Activated T-cell treated with anti-CD3 and anti-CD28 coated beads for 48 hours (primary cell): Measurements from ENCODE around the gene EPB41L5.
"Not testable (repeated sequence)": the region's sequence is repeated elsewhere in the genome, so short reads cannot be mapped to it uniquely, and the experiment has no call there.

Source experiments
- DNase-seq: peaks from one replicate; pipeline ENCODE4 v3.0.0-alpha.2; 2020; ENCODE audit warnings: low read depth

Gene EPB41L5

GRCh38 chr2:120029672-120030640, 17.1 kb downstream of the EPB41L5 start:
- no peak for DNase-seq

DNA sequence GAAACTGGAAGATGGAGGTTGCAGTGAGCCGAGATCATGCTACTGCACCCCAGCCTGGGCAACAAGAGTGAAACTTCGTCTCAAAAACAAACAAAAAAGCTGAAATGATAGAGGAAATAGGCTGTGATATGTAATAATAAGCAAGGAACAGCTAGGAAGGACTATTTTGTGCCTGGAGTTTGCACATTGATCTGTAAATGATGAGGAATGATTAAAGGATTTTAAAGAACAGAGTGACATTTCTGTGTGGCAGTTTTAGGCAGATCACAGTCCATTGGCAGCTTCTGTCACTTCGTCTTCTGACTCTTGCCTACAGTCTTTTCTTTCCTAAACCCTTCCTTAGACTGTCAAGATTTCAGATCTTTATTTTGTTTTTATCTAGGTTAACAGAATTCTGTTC, 19.4 kb downstream of the EPB41L5 start:
- DNase-seq: no peak

DNA sequence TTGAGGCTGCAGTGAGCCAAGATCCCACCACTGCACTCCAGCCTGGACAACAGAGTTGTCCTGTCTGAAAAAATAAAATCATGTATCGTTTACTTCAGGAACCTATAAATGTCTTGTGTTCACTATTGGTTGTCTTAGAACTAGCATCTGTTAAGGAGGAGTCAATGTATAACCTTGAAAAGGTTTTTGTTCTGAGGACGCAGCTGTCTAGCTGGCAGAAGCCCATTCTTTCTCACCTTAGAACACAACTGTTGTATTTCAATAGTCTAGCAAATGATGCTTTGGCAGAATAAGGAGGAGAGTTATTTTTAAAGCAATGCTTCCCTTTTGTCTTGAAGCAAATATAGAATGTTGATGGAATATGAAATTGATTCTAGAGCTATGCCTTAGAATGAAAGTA, 21.1 kb downstream of the EPB41L5 start:
- DNase-seq: no peak

DNA sequence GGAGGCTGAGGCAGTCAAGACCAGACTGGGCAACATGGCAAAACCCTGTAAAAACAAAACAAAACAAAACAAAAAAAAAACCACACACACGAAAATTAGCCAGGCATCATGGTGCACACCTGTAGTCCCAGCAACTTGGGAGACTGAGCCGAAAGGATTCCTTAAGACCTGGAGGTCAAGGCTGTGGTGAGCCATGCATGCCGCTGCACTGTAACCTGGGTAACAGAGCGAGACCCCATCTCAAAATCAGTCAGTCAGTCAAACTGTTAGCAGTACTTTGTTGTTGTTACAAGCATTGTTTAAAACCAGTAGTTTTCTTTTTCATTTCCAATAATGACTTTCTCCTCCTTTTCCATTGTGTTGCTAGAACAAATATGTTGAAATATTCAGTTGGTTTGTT, 21.7 kb downstream of the EPB41L5 start:
- DNase-seq: no peak

- DNase-seq: no peak
Observed at GRCh38 chr2:120036145-120036544, 23.3 kb downstream of the EPB41L5 start.

DNA sequence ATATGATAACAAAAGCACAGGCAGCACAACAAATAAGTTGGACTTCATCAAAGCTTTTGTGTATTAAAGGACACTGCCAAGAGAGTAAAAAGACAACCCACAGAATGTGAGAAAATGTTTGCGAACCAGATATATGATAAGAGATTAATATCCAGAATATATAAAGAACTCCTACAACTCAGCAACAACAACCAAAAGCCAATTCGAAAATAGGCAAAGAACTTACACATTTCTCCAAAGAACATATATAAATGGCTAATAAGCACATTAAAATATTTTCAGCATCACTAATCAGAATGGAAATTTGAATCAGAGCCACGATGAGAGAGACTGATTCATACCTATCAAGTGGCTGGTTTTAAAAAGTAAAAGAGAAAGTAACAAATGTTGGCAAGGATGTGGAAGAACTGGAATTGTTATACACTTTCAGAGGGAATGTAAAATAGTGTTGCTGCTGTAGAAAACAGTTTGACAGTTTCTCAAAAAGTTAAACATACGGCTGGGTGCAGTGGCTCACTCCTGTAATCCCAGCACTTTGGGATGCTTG, 25.2 kb downstream of the EPB41L5 start:
- no peak for DNase-seq

DNA sequence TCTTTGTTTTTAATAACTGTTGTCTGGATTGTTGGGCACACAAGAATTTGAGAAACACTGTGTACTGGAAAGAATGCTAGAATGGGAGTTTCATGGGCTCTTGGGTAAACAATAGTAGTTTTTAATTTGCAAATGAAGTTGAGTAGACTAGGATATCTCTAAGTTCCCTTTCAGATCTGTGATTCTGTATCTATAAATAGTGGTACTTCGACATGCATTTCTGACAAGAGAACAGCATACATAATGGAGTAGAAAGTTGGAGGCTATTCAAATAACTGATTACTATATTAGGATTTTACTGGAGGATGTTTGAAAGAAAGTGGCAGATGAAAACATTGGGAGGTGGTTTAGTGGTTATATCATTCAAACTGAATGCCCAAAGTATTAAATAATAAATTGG, 29.5 kb downstream of the EPB41L5 start:
- DNase-seq: no peak

DNA sequence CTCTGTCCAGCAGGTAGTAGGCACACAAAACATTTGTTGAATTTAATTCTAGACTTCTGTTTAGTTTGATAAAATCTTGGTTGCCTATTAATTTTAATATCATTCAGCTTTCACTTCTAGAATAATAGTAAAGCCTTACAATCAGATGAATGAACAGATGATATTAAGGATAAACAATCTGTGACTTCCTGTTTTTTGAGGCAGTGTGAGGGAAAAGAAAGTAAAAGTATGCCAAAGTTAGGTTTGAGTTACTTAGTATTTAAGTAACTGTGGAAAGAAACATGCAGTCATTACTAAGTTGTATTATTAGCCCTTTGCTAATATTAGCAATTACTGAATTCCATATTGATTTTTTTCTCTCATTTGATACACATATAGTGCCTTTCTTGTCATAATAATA, 31.5 kb downstream of the EPB41L5 start:
- no peak for DNase-seq

DNA sequence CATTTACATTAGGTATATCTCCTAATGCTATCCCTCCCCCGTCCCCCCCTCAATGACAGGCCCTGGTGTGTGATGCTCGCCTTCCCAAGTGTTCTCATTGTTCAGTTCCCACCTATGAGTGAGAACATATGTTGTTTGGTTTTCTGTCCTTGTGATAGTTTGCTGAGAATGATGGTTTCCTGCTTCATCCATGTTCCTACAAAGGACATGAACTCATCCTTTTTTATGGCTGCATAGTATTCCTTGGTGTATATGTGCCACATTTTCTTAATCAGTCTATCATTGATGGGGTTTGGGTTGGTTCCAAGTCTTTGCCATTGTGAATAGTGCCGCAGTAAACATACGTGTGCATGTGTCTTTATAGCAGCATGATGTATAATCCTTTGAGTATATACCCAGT, 32.9 kb downstream of the EPB41L5 start:
- not testable (repeated sequence) for DNase-seq

GRCh38 chr2:120046252-120046651, 33.4 kb downstream of the EPB41L5 start:
- not testable (repeated sequence) for DNase-seq

DNA sequence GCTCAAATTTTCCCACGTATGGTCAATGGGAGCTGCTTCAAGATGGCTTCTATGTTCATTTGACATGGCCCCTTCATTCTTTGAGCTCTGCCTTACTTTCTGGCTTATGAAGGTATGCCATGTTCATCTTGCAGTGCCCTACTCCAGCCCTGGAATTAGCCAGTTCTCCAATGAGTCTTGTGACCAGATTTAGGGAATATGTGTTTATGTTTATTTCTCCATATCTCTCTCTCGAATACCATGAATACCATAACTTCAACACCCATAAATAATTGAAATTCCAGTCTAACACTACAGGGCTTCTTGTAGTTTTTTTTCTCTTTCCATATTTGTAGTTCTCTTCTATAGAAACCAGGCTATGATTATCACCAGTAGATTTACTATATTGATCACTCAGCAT, 39.7 kb downstream of the EPB41L5 start:
- DNase-seq: no peak

DNA sequence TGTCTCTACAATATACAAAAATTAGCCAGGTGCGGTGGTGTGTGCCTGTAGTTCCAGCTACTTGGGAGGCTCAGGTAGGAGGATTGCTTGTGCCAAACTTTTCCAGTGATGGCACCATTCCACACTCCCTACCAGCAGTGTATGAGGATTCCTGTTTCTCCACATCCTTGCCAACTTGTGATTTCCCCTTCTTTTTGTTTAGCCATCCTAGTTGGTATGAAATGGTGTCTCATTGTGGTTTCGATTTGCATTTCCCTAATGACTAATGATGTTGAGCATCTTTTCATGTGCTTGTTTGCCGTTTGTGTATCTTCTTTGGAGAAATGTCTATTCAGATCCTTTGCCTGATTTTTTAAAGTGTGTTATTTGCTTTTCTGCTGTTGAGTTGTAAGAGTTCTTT, 41.0 kb downstream of the EPB41L5 start:
- DNase-seq: no peak

DNA sequence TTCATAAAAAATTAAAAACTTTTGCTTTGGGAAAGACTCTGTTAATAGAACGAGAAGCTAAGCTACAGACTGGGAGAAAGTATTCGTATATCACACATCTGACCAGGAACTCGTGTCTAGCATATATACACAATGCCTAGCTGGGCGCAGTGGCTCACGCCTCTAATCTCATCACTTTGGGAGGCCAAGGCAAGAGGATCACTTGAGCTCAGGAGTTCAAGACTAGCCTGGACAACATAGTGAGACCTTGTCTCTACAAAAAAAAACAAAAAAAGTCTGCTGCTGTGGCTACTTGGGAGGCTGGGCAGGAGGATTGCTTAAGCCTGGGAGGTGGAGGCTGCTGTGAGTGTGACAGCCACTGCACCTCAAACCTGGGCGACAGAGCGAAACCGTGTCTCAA, 46.6 kb downstream of the EPB41L5 start:
- no peak for DNase-seq

DNA sequence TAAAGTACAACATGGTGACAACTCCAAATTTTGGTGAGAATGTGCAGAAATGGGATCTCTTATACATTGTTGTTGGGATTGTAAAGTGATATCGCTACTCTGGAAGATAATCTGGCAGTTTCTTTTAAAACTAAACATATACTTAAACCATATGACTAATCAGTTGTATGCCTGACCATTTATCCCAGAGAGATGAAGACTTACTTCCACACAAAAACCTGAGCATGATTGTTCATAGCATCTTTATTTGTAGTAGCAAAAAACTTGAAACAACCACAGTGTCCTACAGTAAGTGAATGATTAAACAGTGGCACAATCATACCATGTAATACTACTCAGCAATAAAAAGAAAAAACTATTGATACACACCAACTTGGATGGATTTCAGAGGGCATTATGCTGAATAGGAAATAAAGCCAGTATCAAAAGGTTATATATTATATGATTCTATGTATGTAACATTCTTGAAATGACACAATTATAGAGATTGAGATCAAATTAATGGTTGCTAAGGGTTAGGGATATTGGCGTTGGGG, 47.3 kb downstream of the EPB41L5 start:
- no peak for DNase-seq

GRCh38 chr2:120064664-120065063, 51.8 kb downstream of the EPB41L5 start:
- no peak for DNase-seq

- DNase-seq: no peak
Observed at GRCh38 chr2:120066800-120067547, 54.1 kb downstream of the EPB41L5 start.

GRCh38 chr2:120068040-120068658, 55.3 kb downstream of the EPB41L5 start:
- DNase-seq: not testable (repeated sequence)

DNA sequence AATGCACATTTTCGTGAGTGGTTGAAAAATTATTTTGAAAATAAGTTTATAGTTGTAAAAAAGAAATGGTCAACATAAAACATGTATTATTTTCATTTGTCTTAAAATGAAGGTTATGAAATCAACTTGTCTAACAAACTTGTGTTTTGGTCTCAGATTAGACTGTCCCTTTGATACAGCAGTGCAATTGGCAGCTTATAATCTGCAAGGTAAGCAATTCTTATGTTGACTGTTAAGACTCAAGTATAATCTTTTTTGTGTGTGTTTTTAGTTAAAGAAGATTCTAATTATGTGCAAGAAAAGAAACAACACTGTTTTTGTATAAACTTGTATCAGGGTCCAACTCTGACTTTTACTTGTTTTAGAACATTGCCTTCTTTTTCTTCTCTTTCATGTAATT, 62.7 kb downstream of the EPB41L5 start:
- DNase-seq: no peak

DNA sequence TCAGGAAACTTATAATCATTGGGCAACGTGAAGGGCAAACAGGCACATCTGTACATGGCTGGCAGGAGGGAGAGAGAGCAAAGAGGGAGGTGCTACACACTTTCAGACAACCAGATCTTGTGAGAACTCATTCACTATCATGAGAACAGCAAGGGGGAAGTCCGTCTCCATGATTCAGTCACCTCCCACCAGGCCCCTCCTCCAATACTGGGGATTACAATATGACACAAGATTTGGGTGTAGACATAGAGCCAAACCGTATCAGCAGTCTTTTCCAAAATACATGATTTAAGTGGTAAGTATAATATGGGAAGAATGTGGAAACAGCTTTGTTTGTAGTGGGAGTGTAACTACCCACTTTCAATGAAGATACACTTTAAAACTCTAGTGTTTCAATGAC, 65.0 kb downstream of the EPB41L5 start:
- no peak for DNase-seq

DNA sequence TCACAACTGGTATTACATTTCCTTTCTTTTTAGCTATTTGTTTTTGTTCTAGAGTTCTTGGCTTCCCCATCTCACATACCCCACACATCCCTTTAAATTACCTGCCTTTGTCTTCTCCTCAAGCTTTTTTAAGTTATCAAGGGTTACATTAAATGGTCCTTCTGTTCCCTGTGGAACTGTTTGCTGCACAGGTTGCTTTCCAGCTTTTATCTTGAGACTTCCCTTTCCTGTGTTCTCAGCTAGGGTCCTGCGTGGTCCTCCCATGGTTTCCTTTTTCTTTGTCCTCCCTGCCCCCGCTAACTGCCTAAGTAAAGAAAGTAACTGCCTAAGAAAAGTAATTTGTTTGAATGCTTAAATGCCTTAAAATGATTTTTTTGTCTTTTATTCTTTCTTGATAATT, 66.8 kb downstream of the EPB41L5 start:
- DNase-seq: no peak

GRCh38 chr2:120091436-120091835, 78.6 kb downstream of the EPB41L5 start:
- DNase-seq: no peak

GRCh38 chr2:120094795-120095194, 81.9 kb downstream of the EPB41L5 start:
- no peak for DNase-seq
